Cardiac fibroblast (primary cell): ENCODE results near the gene ANO1.

Experiments used
- DNase-seq, 2 donors: peaks; one replicate each; pipeline versions ENCODE4 v3.0.0 to v3.0.0-alpha.2; 2010; ENCODE audit warnings: low read depth in 2 of 2
- H3K4me3 ChIP-seq, 2 donors: replicated peaks in 1 of 2; 1 replicate in 1 of 2; 2 replicates in 1 of 2; pipeline ENCODE4 v1.5.1; 2011; ENCODE audit warnings: low read depth in 2 of 2, low read length in 2 of 2, mild to moderate bottlenecking in 2 of 2, moderate library complexity in 1 of 2
- TF ChIP-seq, protein P1 (sequence below): IDR thresholded peaks from one replicate; pipeline ENCODE4 v1.5.1; 2011; ENCODE audit warnings: low read depth, mild to moderate bottlenecking, low read length, inconsistent platforms

The ANO1 gene

DNA sequence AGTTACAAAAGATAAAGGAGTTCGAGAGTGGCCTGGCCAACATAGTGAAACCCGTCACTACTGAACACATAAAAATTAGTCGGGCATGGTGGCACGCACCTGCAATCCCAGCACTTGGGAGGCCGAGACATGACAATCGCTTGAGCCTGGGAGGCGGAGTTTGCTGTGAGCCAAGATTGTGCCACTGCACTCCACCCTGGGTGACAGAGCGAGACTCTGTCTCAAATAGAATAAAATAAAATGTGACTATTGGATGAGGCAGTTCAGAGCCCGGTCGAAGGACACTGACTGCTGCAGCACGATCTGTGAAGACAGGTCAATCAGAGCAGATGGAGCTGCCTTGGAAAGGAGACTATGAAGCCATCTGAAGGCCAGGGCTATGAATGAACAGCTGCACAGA is 37.7 kb upstream of the ANO1 start:
- DNase-seq: no peak
- TF ChIP-seq, protein P1, sequence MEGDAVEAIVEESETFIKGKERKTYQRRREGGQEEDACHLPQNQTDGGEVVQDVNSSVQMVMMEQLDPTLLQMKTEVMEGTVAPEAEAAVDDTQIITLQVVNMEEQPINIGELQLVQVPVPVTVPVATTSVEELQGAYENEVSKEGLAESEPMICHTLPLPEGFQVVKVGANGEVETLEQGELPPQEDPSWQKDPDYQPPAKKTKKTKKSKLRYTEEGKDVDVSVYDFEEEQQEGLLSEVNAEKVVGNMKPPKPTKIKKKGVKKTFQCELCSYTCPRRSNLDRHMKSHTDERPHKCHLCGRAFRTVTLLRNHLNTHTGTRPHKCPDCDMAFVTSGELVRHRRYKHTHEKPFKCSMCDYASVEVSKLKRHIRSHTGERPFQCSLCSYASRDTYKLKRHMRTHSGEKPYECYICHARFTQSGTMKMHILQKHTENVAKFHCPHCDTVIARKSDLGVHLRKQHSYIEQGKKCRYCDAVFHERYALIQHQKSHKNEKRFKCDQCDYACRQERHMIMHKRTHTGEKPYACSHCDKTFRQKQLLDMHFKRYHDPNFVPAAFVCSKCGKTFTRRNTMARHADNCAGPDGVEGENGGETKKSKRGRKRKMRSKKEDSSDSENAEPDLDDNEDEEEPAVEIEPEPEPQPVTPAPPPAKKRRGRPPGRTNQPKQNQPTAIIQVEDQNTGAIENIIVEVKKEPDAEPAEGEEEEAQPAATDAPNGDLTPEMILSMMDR: no peak
- H3K4me3 ChIP-seq: no peak overlapping the region

DNA sequence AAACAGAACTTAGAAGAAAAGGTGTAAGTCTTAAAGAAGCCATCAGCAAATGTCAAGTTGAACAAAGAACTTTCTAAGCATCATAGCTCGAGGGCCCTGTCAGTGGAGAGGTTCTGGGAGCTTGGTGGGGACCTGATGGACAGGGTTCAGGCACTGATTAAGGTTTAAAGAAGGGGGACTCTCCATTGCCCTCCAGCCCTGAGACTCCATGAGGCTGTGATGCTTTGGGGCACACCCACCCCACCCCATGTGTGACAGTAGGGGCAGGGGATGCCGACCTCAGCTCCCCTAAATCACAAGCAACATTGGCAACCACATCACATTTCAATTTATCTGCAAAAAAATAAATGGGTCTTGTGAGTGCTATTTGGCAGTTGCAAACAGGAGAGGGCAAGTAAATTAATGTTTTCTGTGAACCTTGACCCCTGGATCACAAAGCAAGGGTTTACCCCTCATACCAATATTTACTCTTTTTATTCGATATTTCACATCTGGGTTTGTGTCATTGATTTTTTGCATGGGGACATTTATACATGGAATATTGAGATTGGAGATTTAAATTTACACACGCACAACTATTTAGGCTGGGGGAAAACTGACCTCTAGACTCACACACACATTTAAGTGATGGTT is 37.1 kb upstream of the ANO1 start:
- no peak for DNase-seq
- no peak overlapping the region for H3K4me3 ChIP-seq
- TF ChIP-seq, protein P1: no peak

DNA sequence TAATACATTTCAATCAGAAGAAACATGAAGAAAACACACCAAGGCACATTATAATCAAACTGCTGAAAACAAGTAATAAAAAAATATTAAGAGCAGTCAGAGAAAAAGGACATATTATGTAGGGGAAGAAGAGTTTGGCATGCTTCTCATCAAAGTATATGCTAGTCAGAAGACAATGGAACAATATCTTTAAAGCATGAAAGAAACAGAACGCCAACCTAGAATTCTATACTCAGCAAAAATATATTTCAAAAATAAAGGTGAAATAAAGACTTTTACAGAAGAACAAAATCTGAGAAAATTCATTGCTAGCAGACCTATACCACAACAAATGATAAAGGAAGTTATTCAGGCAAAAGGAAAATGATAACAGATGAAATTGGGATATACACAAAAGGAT is 34.6 kb upstream of the ANO1 start:
- DNase-seq: no peak
- H3K4me3 ChIP-seq: no peak overlapping the region
- TF ChIP-seq, protein P1: no peak

DNA sequence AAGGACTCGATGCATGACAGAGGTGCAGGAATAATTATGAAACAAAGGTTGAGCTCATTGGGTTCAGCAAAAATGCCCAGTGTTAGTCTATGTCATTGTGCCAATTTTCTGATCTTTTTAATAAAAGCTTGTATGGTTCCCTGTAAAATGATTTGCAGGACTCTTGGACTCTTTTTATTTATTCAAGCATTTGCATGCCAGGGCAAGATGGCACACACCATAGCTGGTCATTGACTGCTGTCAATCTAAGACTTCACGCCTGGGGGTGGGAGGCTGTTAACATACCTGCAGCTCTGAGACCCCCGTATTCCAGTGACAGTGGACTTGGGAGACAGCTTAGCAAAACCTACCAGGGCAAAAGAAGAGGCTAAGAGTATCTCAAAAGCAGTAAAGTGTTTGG is 32.0 kb upstream of the ANO1 start:
- TF ChIP-seq, protein P1: no peak
- no peak overlapping the region for H3K4me3 ChIP-seq
- DNase-seq: no peak

DNA sequence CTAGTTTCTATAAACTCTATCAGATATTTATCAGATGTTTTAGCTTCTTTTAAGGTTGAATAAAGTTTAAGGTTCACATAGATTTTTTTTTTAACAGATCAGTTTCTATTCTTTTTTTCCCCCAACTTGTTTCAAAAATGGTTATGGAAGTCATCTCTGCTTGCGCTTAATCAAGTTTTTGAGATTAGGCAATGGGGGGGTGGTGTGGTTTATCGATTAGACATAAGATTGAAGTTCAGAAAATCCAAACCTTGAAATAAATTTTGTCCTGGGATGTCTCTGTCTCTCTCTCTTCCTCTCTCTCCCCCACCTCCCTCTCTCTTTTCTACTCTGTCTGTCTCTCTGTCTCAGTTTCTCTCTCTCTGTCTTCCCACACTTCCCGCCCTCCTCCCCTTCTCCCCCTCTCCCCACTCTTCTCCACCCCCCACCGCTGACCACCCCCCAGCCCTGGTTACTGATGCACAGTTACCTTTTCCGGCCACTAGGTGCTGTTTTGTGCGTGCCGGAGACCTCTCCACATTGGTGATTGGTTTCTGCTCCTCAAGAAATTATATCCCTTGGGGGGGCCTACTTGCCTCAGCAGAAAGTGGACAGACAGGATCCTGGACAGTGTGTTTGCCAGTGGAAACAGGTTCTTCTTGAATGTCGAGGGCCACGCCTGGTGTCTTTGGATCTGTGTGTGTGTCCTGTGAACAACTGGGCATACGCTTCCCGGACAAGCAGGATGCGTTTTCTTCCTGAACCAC is 29.7 kb upstream of the ANO1 start:
- TF ChIP-seq, protein P1: peak; percentile 15
- no peak overlapping the region for H3K4me3 ChIP-seq
- no peak for DNase-seq

DNA sequence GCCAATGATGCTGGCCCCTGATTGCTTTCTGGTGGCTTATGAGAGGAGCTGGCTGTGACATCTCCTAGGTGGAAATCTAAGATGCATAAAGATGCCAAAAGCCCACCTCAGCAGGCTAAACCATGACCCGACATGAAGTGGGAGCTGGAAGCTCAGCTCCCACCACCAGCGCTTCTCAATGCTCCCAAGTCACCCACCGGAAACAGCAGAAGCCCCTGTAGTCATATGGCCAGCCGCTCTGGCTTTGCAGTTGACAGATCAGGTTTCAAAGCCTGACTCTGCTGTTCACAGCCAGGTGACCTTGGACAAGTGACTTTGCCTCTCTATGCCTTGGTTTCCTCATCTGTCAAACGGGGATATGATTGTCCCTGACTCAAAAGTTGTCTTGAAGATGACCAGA is 29.1 kb upstream of the ANO1 start:
- H3K4me3 ChIP-seq: no peak overlapping the region
- TF ChIP-seq, protein P1: no peak
- DNase-seq: no peak
